Measurements from ENCODE around the gene ASCC1. TPM values are rescaled to one million over a fixed set of nuclear protein-coding genes. Genes with fewer than 3 reads are reported as not detected.

The ASCC1 gene
- total and polyA plus RNA-seq, 2 experiments from 2014 or later: 13.7 to 37.2 TPM

GRCh38 chr10:72158176-72158575 is 57.9 kb downstream of the ASCC1 start:
- Histone ChIP-seq H3K27ac (ENCODE audit: low read depth) (no peak overlapping the region), H3K4me3 (no peak overlapping the region), H3K36me3 (ENCODE audit: insufficient read depth) (no peaks in the 10 kb centered on the region), H4K20me1 (replicated peaks; ENCODE audit: insufficient read depth) (no peaks in the 10 kb centered on the region), H3K4me1 (ENCODE audit: insufficient read depth) (no peaks in the 10 kb centered on the region), H3K4me2 (no peak overlapping the region), H3K27me3 (ENCODE audit: insufficient read depth) (no peaks in the 10 kb centered on the region), H3K9me2 (ENCODE audit: insufficient read depth) (no peaks in the 10 kb centered on the region), H3F3A (replicated peaks; ENCODE audit: low read depth) (no peaks in the 10 kb centered on the region), H3K79me2 (replicated peaks; ENCODE audit: insufficient read depth) (no peaks in the 10 kb centered on the region), H2AFZ (no peak overlapping the region)
- TF ChIP-seq, protein P1, sequence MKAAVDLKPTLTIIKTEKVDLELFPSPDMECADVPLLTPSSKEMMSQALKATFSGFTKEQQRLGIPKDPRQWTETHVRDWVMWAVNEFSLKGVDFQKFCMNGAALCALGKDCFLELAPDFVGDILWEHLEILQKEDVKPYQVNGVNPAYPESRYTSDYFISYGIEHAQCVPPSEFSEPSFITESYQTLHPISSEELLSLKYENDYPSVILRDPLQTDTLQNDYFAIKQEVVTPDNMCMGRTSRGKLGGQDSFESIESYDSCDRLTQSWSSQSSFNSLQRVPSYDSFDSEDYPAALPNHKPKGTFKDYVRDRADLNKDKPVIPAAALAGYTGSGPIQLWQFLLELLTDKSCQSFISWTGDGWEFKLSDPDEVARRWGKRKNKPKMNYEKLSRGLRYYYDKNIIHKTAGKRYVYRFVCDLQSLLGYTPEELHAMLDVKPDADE (IDR thresholded peaks at IDR 0.05): no peak
- no peak for TF ChIP-seq CREB1 (CRISPR knock-in tag; IDR thresholded peaks at IDR 0.05; ENCODE audit: low read depth)
- TF ChIP-seq EZH2 (IDR thresholded peaks at IDR 0.05; ENCODE audit: low read depth, unreplicated experiment): no peak
- no peak for TF ChIP-seq NANOG (IDR thresholded peaks at IDR 0.05; ENCODE audit: borderline replicate concordance)
- no peak for TF ChIP-seq ZNF331 (CRISPR knock-in tag; IDR thresholded peaks at IDR 0.05; ENCODE audit: low read depth)
- TF ChIP-seq STAT1 (IDR thresholded peaks at IDR 0.05; ENCODE audit: unreplicated experiment): no peak
- TF ChIP-seq POLR2AphosphoS5 (IDR thresholded peaks at IDR 0.05; ENCODE audit: low read depth): no peak
- TF ChIP-seq EZH2phosphoT487 (IDR thresholded peaks at IDR 0.05; ENCODE audit: unreplicated experiment): no peak
- TF ChIP-seq, protein P2, sequence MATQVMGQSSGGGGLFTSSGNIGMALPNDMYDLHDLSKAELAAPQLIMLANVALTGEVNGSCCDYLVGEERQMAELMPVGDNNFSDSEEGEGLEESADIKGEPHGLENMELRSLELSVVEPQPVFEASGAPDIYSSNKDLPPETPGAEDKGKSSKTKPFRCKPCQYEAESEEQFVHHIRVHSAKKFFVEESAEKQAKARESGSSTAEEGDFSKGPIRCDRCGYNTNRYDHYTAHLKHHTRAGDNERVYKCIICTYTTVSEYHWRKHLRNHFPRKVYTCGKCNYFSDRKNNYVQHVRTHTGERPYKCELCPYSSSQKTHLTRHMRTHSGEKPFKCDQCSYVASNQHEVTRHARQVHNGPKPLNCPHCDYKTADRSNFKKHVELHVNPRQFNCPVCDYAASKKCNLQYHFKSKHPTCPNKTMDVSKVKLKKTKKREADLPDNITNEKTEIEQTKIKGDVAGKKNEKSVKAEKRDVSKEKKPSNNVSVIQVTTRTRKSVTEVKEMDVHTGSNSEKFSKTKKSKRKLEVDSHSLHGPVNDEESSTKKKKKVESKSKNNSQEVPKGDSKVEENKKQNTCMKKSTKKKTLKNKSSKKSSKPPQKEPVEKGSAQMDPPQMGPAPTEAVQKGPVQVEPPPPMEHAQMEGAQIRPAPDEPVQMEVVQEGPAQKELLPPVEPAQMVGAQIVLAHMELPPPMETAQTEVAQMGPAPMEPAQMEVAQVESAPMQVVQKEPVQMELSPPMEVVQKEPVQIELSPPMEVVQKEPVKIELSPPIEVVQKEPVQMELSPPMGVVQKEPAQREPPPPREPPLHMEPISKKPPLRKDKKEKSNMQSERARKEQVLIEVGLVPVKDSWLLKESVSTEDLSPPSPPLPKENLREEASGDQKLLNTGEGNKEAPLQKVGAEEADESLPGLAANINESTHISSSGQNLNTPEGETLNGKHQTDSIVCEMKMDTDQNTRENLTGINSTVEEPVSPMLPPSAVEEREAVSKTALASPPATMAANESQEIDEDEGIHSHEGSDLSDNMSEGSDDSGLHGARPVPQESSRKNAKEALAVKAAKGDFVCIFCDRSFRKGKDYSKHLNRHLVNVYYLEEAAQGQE (IDR thresholded peaks at IDR 0.05; ENCODE audit: unreplicated experiment): no peak
- TF ChIP-seq ZNF114 (CRISPR knock-in tag; IDR thresholded peaks at IDR 0.05): no peak
- TF ChIP-seq, protein P3, sequence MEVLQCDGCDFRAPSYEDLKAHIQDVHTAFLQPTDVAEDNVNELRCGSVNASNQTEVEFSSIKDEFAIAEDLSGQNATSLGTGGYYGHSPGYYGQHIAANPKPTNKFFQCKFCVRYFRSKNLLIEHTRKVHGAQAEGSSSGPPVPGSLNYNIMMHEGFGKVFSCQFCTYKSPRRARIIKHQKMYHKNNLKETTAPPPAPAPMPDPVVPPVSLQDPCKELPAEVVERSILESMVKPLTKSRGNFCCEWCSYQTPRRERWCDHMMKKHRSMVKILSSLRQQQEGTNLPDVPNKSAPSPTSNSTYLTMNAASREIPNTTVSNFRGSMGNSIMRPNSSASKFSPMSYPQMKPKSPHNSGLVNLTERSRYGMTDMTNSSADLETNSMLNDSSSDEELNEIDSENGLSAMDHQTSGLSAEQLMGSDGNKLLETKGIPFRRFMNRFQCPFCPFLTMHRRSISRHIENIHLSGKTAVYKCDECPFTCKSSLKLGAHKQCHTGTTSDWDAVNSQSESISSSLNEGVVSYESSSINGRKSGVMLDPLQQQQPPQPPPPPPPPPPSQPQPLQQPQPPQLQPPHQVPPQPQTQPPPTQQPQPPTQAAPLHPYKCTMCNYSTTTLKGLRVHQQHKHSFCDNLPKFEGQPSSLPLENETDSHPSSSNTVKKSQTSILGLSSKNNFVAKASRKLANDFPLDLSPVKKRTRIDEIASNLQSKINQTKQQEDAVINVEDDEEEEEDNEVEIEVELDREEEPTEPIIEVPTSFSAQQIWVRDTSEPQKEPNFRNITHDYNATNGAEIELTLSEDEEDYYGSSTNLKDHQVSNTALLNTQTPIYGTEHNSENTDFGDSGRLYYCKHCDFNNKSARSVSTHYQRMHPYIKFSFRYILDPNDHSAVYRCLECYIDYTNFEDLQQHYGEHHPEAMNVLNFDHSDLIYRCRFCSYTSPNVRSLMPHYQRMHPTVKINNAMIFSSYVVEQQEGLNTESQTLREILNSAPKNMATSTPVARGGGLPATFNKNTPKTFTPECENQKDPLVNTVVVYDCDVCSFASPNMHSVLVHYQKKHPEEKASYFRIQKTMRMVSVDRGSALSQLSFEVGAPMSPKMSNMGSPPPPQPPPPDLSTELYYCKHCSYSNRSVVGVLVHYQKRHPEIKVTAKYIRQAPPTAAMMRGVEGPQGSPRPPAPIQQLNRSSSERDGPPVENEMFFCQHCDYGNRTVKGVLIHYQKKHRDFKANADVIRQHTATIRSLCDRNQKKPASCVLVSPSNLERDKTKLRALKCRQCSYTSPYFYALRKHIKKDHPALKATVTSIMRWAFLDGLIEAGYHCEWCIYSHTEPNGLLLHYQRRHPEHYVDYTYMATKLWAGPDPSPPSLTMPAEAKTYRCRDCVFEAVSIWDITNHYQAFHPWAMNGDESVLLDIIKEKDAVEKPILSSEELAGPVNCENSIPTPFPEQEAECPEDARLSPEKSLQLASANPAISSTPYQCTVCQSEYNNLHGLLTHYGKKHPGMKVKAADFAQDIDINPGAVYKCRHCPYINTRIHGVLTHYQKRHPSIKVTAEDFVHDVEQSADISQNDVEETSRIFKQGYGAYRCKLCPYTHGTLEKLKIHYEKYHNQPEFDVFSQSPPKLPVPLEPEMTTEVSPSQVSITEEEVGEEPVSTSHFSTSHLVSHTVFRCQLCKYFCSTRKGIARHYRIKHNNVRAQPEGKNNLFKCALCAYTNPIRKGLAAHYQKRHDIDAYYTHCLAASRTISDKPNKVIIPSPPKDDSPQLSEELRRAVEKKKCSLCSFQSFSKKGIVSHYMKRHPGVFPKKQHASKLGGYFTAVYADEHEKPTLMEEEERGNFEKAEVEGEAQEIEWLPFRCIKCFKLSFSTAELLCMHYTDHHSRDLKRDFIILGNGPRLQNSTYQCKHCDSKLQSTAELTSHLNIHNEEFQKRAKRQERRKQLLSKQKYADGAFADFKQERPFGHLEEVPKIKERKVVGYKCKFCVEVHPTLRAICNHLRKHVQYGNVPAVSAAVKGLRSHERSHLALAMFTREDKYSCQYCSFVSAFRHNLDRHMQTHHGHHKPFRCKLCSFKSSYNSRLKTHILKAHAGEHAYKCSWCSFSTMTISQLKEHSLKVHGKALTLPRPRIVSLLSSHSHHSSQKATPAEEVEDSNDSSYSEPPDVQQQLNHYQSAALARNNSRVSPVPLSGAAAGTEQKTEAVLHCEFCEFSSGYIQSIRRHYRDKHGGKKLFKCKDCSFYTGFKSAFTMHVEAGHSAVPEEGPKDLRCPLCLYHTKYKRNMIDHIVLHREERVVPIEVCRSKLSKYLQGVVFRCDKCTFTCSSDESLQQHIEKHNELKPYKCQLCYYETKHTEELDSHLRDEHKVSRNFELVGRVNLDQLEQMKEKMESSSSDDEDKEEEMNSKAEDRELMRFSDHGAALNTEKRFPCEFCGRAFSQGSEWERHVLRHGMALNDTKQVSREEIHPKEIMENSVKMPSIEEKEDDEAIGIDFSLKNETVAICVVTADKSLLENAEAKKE (CRISPR knock-in tag; IDR thresholded peaks at IDR 0.05): no peak
- Mint-ChIP-seq H3K27ac (no peak overlapping the region), H3K27me3 (ENCODE audit: insufficient read depth, low read depth, poor library complexity) (no peaks in the 10 kb centered on the region), H3K9me3 (no peaks in the 10 kb centered on the region), H3K4me3 (no peak overlapping the region), H3K36me3 (ENCODE audit: low read depth) (peaks cover 6% of the 10 kb centered on the region; the same call in 1 of the 3 replicates), H3K4me1 (no peaks in the 10 kb centered on the region)
- ATAC-seq: no peak
- DNase-seq (ENCODE audit: low spot score): no peak

All from GM23338 (cell line).